Peyer's patch (tissue), 4 donors: ENCODE data around the gene TRIM63. TPM values are rescaled to one million over a fixed set of nuclear protein-coding genes. Genes with fewer than 3 reads are reported as not detected.

Source experiments
- DNase-seq, 3 donors: peaks; one replicate each; pipeline ENCODE4 v3.0.0-alpha.2; 2017 to 2019
- H3K27ac ChIP-seq, 4 donors: fragments of 200-600 bp; sonication (generic); one replicate each; pipeline ENCODE4 v1.5.1; 2016 to 2019
- H3K27me3 ChIP-seq, 2 donors: fragments of 200-600 bp; sonication (generic); one replicate each; pipeline ENCODE4 v1.5.1; 2019
- H3K36me3 ChIP-seq, 3 donors: fragments of 200-600 bp; sonication (generic); one replicate each; pipeline ENCODE4 v1.5.1; 2016 to 2019
- H3K4me1 ChIP-seq, 4 donors: fragments of 200-600 bp; sonication (generic); one replicate each; pipeline ENCODE4 v1.5.1; 2016 to 2019
- H3K4me3 ChIP-seq, 4 donors: fragments of 200-600 bp; sonication (generic); 1 replicate in 3 of 4; 2 replicates in 1 of 4; pipeline ENCODE4 v1.5.1; 2016 to 2019; ENCODE audit warnings: mild to moderate bottlenecking in 1 of 4
- H3K9me3 ChIP-seq, 4 donors: fragments of 200-600 bp; sonication (generic); one replicate each; pipeline ENCODE4 v1.5.1; 2016 to 2019; ENCODE audit warnings: mild to moderate bottlenecking in 1 of 4
- CTCF ChIP-seq, 6 experiments: fragments of 450-650 bp in 4 of 6; fragments of 200-600 bp in 2 of 6; sonication (generic) in 1 of 6; IDR thresholded peaks; one replicate each; pipeline ENCODE4 v1.5.1; 2017 to 2019; ENCODE audit warnings: antibody characterized with exemption in 6 of 6, mild to moderate bottlenecking in 3 of 6, moderate library complexity in 1 of 6
- POLR2A ChIP-seq, 2 donors: fragments of 450-650 bp; IDR thresholded peaks; one replicate each; pipeline ENCODE4 v1.5.1; 2017; ENCODE audit warnings: antibody characterized with exemption in 2 of 2, mild to moderate bottlenecking in 2 of 2, moderate library complexity in 2 of 2
- total RNA-seq, 4 donors: library from RNA; depleted of rRNA; stranded (reverse); fragments of >200 nt; gene quantifications; one replicate each; pipeline ENCODE4 v1.1.0, GENCODE V29; 2016

Gene TRIM63
- under 1 TPM in 2 of 4 donors, not detected in 2; 0.53 to 0.95 TPM for total RNA-seq

- Histone ChIP-seq H3K4me1 (no peaks in the 10 kb centered on the region), H3K4me3 (no peak within 1 kb of the TSS), H3K9me3 (no peaks in the 10 kb centered on the region), H3K36me3 (no peaks in the 10 kb centered on the region), H3K27me3 (no peaks in the 10 kb centered on the region), H3K27ac (no peak within 1 kb of the TSS)
- no peak for DNase-seq
- TF ChIP-seq CTCF (IDR thresholded peaks at IDR 0.05) (no peak), POLR2A (IDR thresholded peaks at IDR 0.05) (no peak)
These were observed at the start of gene TRIM63 for GRCh38 chr1:26067432-26067911. TRIM63 (minus strand) TSS chr1:26067630; CDS start chr1:26067494, 136 bp downstream.

GRCh38 chr1:26114165-26114927 lies 46.9 kb upstream of the TRIM63 start:
- no peak for DNase-seq
- peak overlapping the region in 1 of 4 donors; percentile 86 for H3K4me3 ChIP-seq
- H3K36me3 ChIP-seq: peaks cover 0 to 41% (median 0%) of the 10 kb centered on the region in 3 donors

GRCh38 chr1:26112407-26112775 lies 45.0 kb upstream of the TRIM63 start:
- peak overlapping the region; percentile 96 to 99 (median 97) for H3K27ac ChIP-seq
- H3K4me1 ChIP-seq: peaks cover 0 to 21% (median 0%) of the 10 kb centered on the region in 4 donors
- peaks cover 0 to 22% (median 0%) of the 10 kb centered on the region in 3 donors for H3K36me3 ChIP-seq
- no peak for TF ChIP-seq CTCF (IDR thresholded peaks at IDR 0.05)
- no peaks in the 10 kb centered on the region for H3K9me3 ChIP-seq
- H3K4me3 ChIP-seq: peak overlapping the region; percentile 55 to 99 (median 92)
- no peaks in the 10 kb centered on the region for H3K27me3 ChIP-seq
- peak in 1 of 3 donors; percentile 30 for DNase-seq

More at GRCh38 chr1:26114165-26114927, 46.9 kb upstream of the TRIM63 start:
- H3K4me1 ChIP-seq: peaks cover 0 to 21% (median 0%) of the 10 kb centered on the region in 4 donors
- H3K27ac ChIP-seq: no peak overlapping the region
- TF ChIP-seq CTCF (IDR thresholded peaks at IDR 0.05) (no peak), POLR2A (IDR thresholded peaks at IDR 0.05) (no peak)
- H3K27me3 ChIP-seq: no peaks in the 10 kb centered on the region
- no peaks in the 10 kb centered on the region for H3K9me3 ChIP-seq

GRCh38 chr1:26111530-26112406 lies 44.3 kb upstream of the TRIM63 start, which contains the start of gene PDIK1L:
PDIK1L (plus strand) TSS chr1:26111824; CDS start chr1:26114309, 2,485 bp downstream.
- DNase-seq: peak; percentile 85 to 97 (median 96)
- Histone ChIP-seq H3K27me3 (no peaks in the 10 kb centered on the region), H3K36me3 (peaks cover 0 to 17% (median 0%) of the 10 kb centered on the region in 3 donors), H3K27ac (peak within 1 kb of the TSS; percentile 96 to 99 (median 97)), H3K4me1 (peaks cover 0 to 21% (median 0%) of the 10 kb centered on the region in 4 donors), H3K4me3 (peak within 1 kb of the TSS; percentile 55 to 99 (median 92)), H3K9me3 (no peaks in the 10 kb centered on the region)
- TF ChIP-seq POLR2A (IDR thresholded peaks at IDR 0.05) (peak; percentile 59 to 67), CTCF (IDR thresholded peaks at IDR 0.05) (peak in 1 of 6 experiments; percentile 1)
